NCI-H748 treated with DMSO at 0.1 percent for 48 hours (cell line): Measurements from ENCODE around the gene PHF20.
"Not testable (repeated sequence)": the region's sequence is repeated elsewhere in the genome, so short reads cannot be mapped to it uniquely, and the experiment has no call there.

ENCODE experiments used
- DNase-seq: peaks from one replicate; lab custom pipeline; 2025; lab: John Stamatoyannopoulos, UW

Gene PHF20

GRCh38 chr20:35839904-35840303, 68.1 kb downstream of the PHF20 start:
- DNase-seq, result no peak

DNA sequence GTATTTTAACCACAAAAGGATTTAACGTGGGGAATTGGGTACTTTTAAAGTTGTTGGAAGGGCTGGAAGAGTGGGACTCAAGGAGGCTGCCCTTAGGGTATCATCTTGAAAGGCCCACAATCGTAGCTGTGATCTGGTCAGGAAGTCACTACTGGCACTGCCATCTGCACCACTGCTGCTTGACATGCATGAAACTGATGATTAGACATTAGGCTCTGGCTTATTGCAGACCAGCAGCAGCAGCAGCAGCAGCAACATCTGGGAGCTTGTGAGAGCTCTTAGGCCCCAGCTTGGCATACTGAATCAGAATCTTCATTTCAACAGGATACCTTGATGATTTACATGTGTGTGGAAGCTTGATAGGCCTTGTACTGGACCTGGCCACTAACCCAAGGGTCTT, 68.6 kb downstream of the PHF20 start:
- no peak for DNase-seq

- no peak for DNase-seq
Observed at GRCh38 chr20:35842361-35842760, 70.5 kb downstream of the PHF20 start.

DNA sequence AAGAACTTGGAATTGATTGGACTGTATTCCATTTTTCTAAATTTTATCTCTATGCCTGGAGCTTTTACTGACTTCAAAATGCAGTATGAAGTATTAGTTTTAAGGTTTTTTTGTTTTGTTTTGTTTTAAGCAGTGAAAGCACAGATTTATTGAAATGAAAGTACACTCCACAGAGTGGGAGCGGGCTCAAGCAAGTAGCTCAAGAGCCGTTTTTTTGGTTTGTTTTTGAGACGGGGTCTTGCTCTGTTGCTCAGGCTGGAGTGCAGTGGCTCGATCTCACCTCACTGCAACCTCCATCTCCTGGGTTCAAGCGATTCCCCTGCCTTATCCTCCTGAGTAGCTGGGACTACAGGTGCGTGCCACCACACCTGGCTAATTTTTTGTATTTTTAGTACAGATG, 72.1 kb downstream of the PHF20 start:
- DNase-seq, result not testable (repeated sequence)

- no peak for DNase-seq
Observed at GRCh38 chr20:35845561-35845960, 73.7 kb downstream of the PHF20 start.

GRCh38 chr20:35849706-35850105, 77.9 kb downstream of the PHF20 start:
- DNase-seq, result no peak

GRCh38 chr20:35851659-35852058, 79.8 kb downstream of the PHF20 start:
- not testable (repeated sequence) for DNase-seq

- DNase-seq, result no peak
Observed at GRCh38 chr20:35854713-35855348, 83.0 kb downstream of the PHF20 start.

DNA sequence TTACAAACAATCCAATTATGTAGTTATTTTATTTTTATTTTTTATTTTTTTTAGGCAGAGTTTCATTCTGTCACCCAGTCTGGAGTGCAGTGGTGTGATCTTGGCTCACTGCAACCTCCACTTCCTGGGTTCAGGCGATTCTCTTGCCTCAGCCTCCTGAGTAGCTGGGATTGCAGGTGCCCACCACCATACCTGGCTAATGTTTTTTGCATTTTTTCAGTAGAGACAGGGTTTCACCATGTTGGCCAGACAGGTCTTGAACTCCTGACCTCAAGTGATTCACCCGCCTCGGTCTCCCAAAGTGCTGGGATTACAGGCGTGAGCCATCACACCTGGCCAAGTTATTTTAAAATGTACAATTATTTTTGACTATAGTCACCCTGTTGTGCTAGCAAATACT, 83.8 kb downstream of the PHF20 start:
- not testable (repeated sequence) for DNase-seq

GRCh38 chr20:35856866-35857265, 85.1 kb downstream of the PHF20 start:
- no peak for DNase-seq

- DNase-seq, result no peak
Observed at GRCh38 chr20:35866418-35867202, 94.8 kb downstream of the PHF20 start.

DNA sequence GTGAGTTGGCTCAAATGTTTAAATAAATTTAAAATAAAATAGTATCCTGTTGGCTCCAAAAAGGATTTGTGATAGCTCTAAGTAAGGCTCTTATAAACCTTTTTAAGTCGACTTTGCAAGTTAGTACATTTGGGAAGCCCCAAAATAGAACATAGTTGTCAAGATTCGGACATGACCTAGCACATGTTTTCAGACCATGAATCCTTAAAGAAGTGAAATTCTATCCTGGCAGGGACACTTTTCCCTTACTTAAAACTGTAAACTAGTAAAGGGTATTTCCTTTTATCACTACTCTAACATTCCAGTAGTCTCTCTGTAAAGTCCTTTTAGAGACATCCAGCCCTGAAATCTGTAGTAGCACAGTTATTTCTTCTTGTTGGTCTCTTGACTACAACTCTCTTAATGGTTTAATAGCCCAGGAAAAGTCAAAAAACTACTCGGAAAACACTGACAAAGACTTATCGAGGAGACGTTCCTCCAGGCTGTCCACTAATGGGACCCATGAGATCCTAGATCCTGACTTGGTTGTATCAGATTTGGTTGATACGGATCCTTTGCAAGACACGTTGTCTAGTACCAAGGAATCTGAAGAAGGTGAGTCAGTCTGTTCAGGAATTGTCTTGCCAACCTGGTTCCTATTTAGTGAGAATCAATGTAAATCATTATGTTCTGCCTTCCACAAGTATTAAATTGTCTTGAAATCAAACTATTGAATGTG, 98.9 kb downstream of the PHF20 start:
- no peak for DNase-seq

DNA sequence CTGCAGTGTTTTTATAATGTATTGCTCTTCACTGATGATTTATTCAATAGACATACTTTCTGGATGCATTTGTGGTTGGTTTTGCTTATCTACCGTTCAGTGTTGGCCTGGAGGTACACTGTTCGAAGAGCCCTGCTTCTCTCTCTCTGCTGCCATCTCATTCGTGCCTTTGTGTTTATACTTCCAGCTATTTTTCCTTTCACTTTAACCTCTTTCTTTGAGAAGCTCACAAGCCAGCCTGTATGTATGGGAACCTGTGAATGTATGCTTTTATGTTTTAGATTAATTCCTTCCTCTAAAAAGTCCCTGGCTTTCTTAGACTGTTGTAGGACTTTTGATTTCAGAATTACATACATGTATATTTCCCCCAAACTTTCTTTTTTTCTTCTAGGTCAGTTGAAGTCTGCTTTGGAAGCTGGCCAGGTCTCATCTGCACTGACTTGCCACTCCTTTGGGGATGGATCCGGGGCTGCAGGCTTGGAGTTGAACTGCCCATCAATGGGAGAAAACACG, 99.5 kb downstream of the PHF20 start:
- DNase-seq, result no peak

DNA sequence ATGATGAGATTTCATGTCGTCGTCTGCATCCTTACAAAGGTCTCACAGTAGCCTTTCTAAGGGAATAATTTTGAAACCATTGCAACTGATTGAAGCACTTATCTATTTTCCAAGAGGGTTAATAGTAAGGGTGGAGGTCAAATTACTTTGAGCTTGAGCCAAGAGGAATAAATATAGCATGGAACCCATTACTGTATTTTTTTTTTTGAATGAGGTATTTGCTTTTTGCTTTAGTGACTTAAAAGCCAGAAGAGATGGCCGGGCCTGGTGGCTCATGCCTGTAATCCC, 104.2 kb downstream of the PHF20 start:
- no peak for DNase-seq

GRCh38 chr20:35877611-35878010, 105.8 kb downstream of the PHF20 start:
- no peak for DNase-seq

DNA sequence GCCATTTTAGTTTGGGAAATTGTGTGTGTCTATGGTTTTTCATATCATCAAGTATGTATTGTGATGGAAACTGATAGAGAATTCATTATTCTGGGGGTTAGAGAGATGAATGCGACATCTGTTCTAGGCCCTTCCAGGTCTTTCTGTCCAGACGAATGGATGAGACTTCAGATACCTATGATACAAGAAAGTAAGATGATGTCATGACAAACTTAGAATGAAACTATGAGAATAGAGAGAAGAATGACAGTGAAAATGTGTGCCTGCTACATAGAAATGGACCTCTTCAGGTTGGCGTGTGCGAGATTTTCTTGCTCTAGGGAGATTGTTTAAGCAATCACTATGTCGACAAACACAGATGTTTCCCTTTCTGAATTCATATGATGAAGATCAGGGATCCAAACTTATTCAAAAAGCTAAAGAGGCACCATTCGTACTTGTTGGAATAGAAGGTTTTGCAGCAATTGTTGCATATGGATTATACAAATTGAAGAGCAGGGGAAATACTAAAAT, 106.4 kb downstream of the PHF20 start:
- no peak for DNase-seq

DNA sequence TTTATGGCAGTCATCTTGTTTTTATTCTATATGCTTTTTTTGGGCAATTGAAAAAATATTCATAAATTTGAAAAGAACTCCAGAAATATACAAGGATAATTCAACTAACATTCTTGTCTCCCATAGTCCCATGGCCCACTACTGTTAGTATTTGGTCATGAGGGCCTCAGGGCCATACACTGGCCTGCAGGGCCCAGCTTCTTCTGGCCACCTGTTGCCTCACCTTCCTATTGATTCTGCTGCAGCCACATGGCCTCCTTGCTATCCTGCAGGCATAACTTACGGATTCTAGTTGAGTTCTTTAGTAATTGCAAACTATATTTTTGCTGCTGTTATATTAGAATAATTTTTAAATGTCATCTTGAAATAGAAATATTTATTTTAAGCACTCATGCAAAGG, 109.9 kb downstream of the PHF20 start:
- DNase-seq, result no peak

- DNase-seq, result not testable (repeated sequence)
Observed at GRCh38 chr20:35882427-35883161, 110.8 kb downstream of the PHF20 start.

DNA sequence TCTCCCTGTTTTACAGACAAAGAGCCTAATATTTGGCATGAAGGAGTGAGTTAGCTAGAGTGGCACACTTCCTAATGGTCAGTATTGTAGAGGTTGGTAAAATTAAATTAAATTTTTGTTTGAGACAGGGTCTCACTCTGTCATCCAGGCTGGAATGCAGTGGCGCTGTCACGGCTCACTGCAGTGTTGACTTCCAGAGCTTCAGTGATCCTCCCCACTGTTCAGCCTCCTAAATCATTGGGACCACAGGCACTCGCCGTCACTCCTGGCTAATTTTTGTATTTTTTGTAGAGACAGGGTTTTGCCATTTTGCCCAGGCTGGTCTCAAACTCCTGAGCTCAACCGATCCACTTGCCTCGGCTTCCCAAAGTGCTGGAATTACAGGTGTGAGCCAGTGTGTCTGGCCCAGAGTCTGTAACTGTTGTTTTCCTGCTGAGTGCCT, 111.5 kb downstream of the PHF20 start:
- no peak for DNase-seq

GRCh38 chr20:35883778-35884540, 112.1 kb downstream of the PHF20 start:
- DNase-seq, result no peak

- DNase-seq, result no peak
Observed at GRCh38 chr20:35884541-35884865, 112.7 kb downstream of the PHF20 start.
